A673 (cell line): Measurements from ENCODE around the gene EPHA6.

Source experiments
- CTCF ChIP-seq: fragments of 300-800, 200-600 bp; sonication (generic); conservative IDR thresholded peaks from 2 replicates; pipeline ENCODE4 v1.5.1; 2017; ENCODE audit warnings: low read depth, mild to moderate bottlenecking, antibody characterized with exemption, low read length, moderate library complexity, mixed read lengths
- EZH2 ChIP-seq: fragments of 200-600 bp; sonication (generic); IDR thresholded peaks from 2 replicates; pipeline ENCODE4 v1.6.1; 2017; ENCODE audit warnings: borderline replicate concordance, low read depth, mild to moderate bottlenecking, mixed read lengths, antibody characterized with exemption, low read length; ENCODE audit not compliant: poor library complexity, severe bottlenecking

- TF ChIP-seq CTCF (no peak), EZH2 (no peak)
These were observed 618.5 kb downstream of the EPHA6 start for GRCh38 chr3:97432914-97433313.
